OCI-LY7 (cell line): ENCODE measurements around the gene PAK3. TPM values are rescaled to one million over a fixed set of nuclear protein-coding genes. Genes with fewer than 3 reads are reported as not detected.

ENCODE experiments used
- BruUV-seq: library from RNA; stranded (reverse); fragments of 400-500 nt; replicated peaks from 2 replicates; lab custom pipeline; 2021; lab: Mats Ljungman, UMichigan
- CTCF ChIA-PET: fragments of 300-600 bp; sonication (Branson Sonifier 250); formaldehyde crosslinking; loops from one replicate; lab custom pipeline; 2022; ENCODE audit warnings: antibody characterized with exemption; ENCODE audit not compliant: unreplicated experiment; lab: Charles Lee
- POLR2A ChIA-PET: fragments of 300-600 bp; sonication (Branson Sonifier 250); formaldehyde crosslinking; loops from one replicate; lab custom pipeline; 2022; ENCODE audit warnings: antibody characterized with exemption; lab: Charles Lee
- DNase-seq: peaks from one replicate; pipeline ENCODE4 v3.0.0-alpha.2; 2015; ENCODE audit warnings: low spot score
- H2AFZ ChIP-seq: fragments of 200-600 bp; sonication (generic), shearing (Covaris generic); 2 replicates; pipeline ENCODE4 v1.6.1; 2014; ENCODE audit warnings: mild to moderate bottlenecking, antibody characterized with exemption, low read length, moderate library complexity
- H3K27ac ChIP-seq: fragments of 200-600 bp; sonication (generic); 2 replicates; pipeline ENCODE4 v1.5.1; 2014; ENCODE audit warnings: mixed run types, low read depth, mild to moderate bottlenecking, moderate library complexity, low read length, inconsistent platforms; ENCODE audit not compliant: poor library complexity, severe bottlenecking
- H3K36me3 ChIP-seq: fragments of 200-600 bp; sonication (generic); 2 replicates; pipeline ENCODE4 v1.6.1; 2014; ENCODE audit warnings: mild to moderate bottlenecking, antibody characterized with exemption, low read length, moderate library complexity, mixed read lengths; ENCODE audit not compliant: insufficient read depth
- H3K4me1 ChIP-seq: fragments of 200-600 bp; sonication (generic); 2 replicates; pipeline ENCODE4 v1.5.1; 2014; ENCODE audit warnings: mild to moderate bottlenecking, low read length; ENCODE audit not compliant: insufficient read depth, poor library complexity, severe bottlenecking
- H3K4me2 ChIP-seq: fragments of 200-600 bp; sonication (generic); 2 replicates; pipeline ENCODE4 v1.6.1; 2014; ENCODE audit warnings: mild to moderate bottlenecking, low read length
- H3K4me3 ChIP-seq: fragments of 200-600 bp; sonication (generic); 2 replicates; pipeline ENCODE4 v1.5.1; 2014; ENCODE audit warnings: mild to moderate bottlenecking, low read depth, low read length; ENCODE audit not compliant: poor library complexity, severe bottlenecking
- H3K79me2 ChIP-seq: fragments of 200-600 bp; sonication (generic); 2 replicates; pipeline ENCODE4 v1.6.1; 2016; ENCODE audit warnings: low read depth, mild to moderate bottlenecking, low read length, moderate library complexity, mixed read lengths; ENCODE audit not compliant: insufficient read depth
- H3K9me2 ChIP-seq: fragments of 200-600 bp; sonication (generic); 2 replicates; pipeline ENCODE4 v1.6.1; 2016; ENCODE audit warnings: mild to moderate bottlenecking, low read length, mixed read lengths; ENCODE audit not compliant: insufficient read depth
- H3K9me3 ChIP-seq: fragments of 200-600 bp; sonication (generic); 2 replicates; pipeline ENCODE4 v1.6.1; 2014; ENCODE audit warnings: mild to moderate bottlenecking, mixed run types, low read length, mixed read lengths
- H4K20me1 ChIP-seq: fragments of 200-600 bp; sonication (generic); 2 replicates; pipeline ENCODE4 v1.6.1; 2014; ENCODE audit warnings: mild to moderate bottlenecking, antibody characterized with exemption, low read length, moderate library complexity, mixed read lengths; ENCODE audit not compliant: insufficient read depth
- CTCF ChIP-seq: fragments of 200-600 bp; sonication (generic); conservative IDR thresholded peaks from 2 replicates; pipeline ENCODE4 v1.5.1; 2014; ENCODE audit warnings: mild to moderate bottlenecking, antibody characterized with exemption, low read length, moderate library complexity, mixed read lengths
- EZH2phosphoT487 ChIP-seq: fragments of 200-600 bp; sonication (generic); IDR thresholded peaks from 2 replicates; pipeline ENCODE4 v1.6.1; 2018; ENCODE audit warnings: low read depth, borderline replicate concordance, mild to moderate bottlenecking, mixed run types, antibody characterized with exemption, low read length, moderate library complexity, mixed read lengths
- intact Hi-C: fragments of 100-400 bp; cut with micrococcal nuclease; formaldehyde crosslinking; loops from one replicate; pipeline ENCODE4 v1.10.0; 2022; ENCODE audit not compliant: unreplicated experiment
- total RNA-seq, 2 experiments: library from RNA; depleted of rRNA in 1 of 2; stranded (reverse); fragments of >200 nt in 1 of 2; shearing (Covaris generic) in 1 of 2; gene quantifications; 2 replicates each; pipeline ENCODE4 v1.2.3, GENCODE V29; 2014 to 2022

Gene PAK3
- total RNA-seq, 2 experiments from 2014 or later = not detected

GRCh38 chrX:111101580-111101979 lies 5.6 kb downstream of the PAK3 start:
- CTCF ChIA-PET = interaction anchor here (0.6 kb wide), 1 partner anchor 161 kb away, joined by 3 read pairs; no protein-coding TSS in a partner anchor
- intact Hi-C loops = no loop called here
- Histone ChIP-seq H3K9me3 (no peaks in the 10 kb centered on the region), H3K4me1 (no peaks in the 10 kb centered on the region), H3K4me2 (no peak overlapping the region), H3K36me3 (no peaks in the 10 kb centered on the region), H4K20me1 (no peaks in the 10 kb centered on the region), H2AFZ (no peak overlapping the region), H3K9me2 (no peaks in the 10 kb centered on the region), H3K4me3 (no peak overlapping the region), H3K79me2 (no peaks in the 10 kb centered on the region), H3K27ac (no peak overlapping the region)
- BruUV-seq = no TSS peak
- no peak for TF ChIP-seq EZH2phosphoT487
- TF ChIP-seq CTCF = no peak
- DNase-seq = no peak
- POLR2A ChIA-PET = no interaction called here

DNA sequence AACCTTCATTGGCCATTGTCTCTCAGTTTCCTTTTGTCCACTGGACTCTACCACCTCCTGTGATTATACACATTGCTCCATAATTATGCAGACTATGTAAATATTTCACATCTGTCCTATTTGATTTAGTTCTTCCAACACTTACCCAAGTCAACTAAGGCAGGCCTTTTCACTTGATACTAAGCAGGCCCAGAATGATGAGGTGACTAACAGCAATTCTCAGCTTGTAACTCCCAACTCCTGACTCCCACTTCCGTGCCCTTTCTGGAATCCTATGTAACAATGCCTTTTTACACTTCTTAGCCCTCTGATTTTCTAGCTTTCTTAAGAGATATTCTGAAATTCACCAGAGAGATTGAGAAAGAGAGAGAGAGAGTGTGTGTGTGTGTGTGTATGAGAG lies 6.6 kb downstream of the PAK3 start:
- CTCF ChIA-PET = no interaction called here
- DNase-seq = no peak
- Histone ChIP-seq H3K4me2 (no peak overlapping the region), H3K4me1 (no peaks in the 10 kb centered on the region), H3K9me2 (no peaks in the 10 kb centered on the region), H4K20me1 (no peaks in the 10 kb centered on the region), H3K36me3 (no peaks in the 10 kb centered on the region), H3K79me2 (no peaks in the 10 kb centered on the region), H3K9me3 (no peaks in the 10 kb centered on the region), H2AFZ (no peak overlapping the region), H3K4me3 (no peak overlapping the region), H3K27ac (no peak overlapping the region)
- BruUV-seq = no TSS peak
- intact Hi-C loops = no loop called here
- TF ChIP-seq EZH2phosphoT487 = no peak
- no peak for TF ChIP-seq CTCF
- POLR2A ChIA-PET = no interaction called here

DNA sequence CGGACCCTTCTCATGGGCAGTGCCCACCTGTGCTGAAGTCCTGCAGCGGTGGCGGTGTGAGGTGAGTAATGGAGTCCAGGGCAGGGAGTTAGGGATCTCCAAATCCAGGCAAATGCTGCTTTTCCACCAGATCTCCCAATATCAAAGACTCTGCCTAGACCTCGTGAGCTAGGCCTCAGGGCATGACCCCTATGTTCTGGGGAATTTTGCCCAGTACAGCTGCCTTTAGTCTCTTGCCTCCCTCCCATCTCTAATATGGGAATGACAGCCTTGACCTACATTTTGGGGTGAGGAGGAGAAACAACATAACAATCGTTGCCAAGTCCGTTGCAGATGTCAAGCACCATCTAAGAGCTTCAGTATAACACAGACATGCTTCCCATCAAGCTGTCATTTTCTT lies 7.3 kb downstream of the PAK3 start:
- no peak for DNase-seq
- CTCF ChIA-PET = no interaction called here
- Histone ChIP-seq H3K79me2 (no peaks in the 10 kb centered on the region), H3K4me1 (no peaks in the 10 kb centered on the region), H3K36me3 (no peaks in the 10 kb centered on the region), H3K4me2 (no peak overlapping the region), H2AFZ (no peak overlapping the region), H3K27ac (no peak overlapping the region), H3K4me3 (no peak overlapping the region), H3K9me2 (no peaks in the 10 kb centered on the region), H4K20me1 (no peaks in the 10 kb centered on the region), H3K9me3 (no peaks in the 10 kb centered on the region)
- TF ChIP-seq CTCF (no peak), EZH2phosphoT487 (no peak)
- intact Hi-C loops = no loop called here
- no TSS peak for BruUV-seq
- POLR2A ChIA-PET = no interaction called here
